NOMO-1 (cell line): ENCODE results near the gene MZF1.
"Not testable (repeated sequence)": the region's sequence is repeated elsewhere in the genome, so short reads cannot be mapped to it uniquely, and the experiment has no call there.

ENCODE experiments used
- DNase-seq, 2 experiments: peaks; one replicate each; lab custom pipeline; 2025; ENCODE audit not compliant: unreplicated experiment in 2 of 2; lab: John Stamatoyannopoulos, UW

MZF1 gene

DNA sequence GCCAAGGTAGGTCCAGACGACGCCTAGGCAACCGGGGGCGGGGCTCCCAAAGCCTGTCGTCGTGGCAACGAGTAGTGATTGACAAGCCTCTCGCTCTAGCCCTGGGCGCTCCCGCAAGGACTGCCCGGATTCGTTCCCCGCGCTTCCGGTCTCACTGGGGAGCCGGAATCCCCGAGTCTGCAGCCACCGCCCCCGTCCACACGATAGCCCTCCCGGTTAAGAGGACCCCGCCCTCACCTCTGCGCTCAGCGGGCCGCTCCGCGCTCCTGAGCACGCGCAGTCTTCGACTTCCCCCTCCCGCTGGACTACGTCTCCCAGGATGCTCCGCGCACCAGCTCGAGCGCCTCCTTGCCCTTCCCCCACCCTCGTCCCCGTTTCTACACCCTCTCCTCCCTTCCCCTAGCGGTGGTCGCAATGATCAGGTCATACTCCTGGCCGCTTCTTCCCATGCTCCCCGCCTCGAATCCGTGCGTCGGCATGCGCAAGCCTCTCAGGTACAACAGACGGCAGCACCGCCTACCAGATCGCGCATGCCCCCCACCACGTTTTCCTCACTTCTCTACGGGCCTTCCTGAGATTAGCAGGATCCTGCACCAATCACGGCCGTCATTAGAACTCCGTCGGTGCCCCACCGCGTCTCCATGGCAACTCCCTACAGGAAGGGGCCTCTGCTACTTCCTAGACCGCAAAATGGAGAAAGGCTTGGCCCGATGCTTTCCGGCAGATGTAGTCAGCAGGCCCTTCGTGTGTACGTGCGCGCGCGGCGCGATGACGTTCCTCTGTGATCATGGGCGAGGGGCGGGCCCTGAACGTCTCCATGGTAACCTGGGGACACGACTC lies at the start of gene MZF1:
MZF1 (minus strand) TSS at position 518 of the 840 bp plus-strand sequence. CDS start 1,946 bp downstream, outside the sequence.
- DNase-seq: no peak

DNA sequence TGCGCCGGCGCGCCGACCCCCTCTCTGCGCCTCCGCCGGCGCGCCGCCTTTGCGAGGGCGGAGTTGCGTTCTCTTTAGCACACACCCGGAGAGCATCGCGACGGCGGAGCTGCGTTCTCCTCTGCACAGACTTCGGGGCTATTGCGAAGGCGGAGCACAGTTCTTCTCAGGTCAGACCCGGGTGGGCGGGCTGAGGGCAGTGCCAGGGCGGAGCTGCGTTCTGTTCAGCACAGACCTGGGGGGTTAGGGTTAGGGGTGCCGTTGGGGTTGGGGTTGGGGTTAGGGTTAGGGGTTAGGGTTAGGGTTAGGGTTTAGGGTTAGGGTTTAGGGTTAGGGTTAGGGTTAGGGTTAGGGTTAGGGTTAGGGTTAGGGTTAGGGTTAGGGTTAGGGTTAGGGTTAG lies 34.1 kb upstream of the MZF1 start:
- not testable (repeated sequence) for DNase-seq

DNA sequence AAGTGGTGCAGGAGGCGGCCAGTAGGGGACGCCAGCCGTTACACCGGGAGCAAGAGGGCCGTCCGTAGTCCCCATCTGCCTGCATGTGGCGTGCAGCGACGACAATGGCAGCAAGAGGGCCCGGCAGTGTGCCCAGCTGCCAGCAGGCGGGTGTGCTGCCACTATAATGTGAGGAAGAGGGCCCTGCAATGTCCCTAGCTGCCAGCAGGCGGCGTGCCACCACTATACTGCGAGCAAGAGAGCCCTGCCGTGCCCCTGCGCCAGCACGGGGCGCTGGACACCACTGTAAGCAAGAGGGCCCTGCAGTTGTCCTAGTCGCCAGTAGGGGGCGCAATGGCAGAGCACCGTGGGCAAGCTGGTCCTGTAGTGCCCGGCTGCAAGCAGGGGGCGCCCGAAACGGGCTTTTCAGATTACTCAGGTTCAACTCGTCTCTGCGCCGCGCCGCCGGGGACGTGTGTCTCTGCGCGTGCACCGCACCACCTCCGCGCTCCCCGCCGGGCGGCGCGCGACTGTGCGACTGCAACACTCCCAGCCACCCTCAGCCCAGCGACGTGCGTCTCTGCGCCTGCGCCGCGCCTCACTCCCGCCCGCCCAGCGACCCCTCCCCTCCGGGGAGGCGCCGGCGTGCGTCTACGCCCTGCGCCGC lies 33.2 kb upstream of the MZF1 start:
- DNase-seq: not testable (repeated sequence)

DNA sequence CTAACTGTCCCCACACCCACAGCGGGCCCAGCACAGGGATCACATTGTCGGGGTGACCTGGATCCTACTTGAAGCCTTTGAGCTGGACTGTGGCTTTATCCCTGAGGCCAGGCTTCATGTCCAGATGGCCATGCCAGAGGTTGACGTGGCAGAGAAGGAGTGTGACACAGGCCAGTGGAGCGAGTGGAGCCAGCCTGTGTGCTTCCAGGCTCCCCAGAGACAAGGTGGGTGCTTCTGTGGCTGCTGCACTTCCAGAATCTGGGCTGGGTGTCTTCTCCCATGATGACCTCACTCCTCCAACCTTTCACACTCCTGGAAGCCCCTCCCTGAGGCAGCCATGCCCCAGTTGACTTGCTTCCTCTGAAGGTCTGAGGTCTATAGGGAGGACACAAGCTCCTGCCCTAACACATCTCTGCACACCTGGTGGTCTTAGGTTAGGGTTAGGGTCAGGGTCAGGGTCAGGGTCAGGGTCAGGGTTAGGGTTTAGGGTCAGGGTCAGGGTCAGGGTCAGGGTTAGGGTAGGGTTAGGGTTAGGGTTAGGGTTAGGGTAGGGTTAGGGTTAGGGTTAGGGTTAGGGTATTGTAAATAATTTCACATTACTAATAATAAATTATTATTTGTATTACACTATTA lies 13.1 kb upstream of the MZF1 start:
- DNase-seq: no peak

DNA sequence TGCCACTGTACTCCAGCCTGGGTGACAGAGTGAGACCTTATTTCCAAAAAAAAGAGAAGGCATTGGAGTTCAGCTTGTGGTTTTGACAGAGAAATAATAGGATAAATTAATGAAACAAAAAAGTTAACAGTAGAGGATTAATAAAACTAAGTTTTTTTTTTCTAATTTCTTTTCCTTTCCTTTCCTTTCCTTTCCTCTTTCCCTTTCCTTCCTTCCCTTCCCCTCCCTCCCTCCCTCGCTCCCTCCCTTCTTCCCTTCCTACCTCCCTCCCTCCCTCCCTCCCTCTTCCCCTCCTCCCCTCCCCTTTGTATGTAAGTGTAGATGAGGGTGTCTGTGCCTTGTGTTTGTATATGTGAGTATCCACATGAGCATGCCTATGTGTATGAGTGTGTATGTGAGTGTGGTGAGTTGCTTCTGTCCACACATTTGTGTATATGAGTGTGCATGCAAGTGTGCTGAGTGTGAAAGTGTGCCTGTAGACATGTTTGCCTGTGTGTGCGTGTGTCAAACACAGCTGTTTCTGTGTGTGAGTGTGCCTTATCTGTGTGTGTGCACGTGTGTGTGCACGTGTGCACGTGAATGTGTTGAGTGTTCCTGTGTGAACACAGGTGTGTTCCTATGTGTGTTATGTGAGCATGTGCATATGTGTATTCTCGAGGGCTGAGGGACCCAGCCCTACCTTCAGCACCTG lies 12.5 kb upstream of the MZF1 start:
- no peak for DNase-seq

DNA sequence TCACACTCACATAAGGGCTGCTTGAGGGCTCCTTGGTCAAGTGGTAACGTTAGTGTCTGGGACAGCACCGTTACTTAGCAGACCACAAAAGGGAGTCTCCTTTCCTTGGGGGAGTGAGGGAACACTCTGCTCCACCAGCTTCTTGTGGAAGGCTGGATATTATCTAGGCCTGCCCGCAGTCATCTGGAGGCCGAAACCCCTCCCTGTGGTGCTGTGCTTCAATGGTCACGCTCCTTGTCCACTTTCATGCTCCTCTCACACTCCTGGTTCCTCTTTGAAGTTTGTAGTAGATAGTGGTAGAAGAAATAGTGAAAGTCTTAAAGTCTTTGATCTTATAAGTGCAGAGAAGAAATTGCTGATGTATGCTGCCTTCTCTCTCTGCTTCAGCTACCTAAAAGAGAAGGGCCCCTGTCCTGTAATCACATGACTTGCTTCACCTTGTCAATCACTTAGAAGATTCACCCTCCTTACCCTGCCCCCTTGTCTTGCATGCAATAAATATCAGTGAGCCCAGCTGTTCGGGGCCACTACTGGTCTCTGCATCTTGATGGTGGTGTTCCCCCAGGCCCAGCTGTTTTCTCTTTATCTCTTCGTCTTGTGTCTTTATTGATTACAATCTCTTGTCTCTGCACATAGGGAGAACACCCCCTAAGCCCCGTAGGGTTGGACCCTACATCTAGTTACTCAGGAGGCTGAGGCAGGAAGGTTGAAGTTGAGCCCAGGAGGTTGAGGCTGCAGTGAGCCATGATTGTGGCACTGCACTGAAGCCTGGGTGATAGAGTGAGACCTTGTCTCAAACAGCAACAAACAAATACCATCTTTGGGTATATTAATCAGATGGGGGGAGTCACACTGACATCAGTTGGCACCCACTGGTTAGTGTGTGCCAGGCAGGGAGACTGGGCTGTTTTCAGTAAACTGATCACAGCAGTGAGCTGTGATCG lies 11.6 kb upstream of the MZF1 start:
- no peak for DNase-seq

DNA sequence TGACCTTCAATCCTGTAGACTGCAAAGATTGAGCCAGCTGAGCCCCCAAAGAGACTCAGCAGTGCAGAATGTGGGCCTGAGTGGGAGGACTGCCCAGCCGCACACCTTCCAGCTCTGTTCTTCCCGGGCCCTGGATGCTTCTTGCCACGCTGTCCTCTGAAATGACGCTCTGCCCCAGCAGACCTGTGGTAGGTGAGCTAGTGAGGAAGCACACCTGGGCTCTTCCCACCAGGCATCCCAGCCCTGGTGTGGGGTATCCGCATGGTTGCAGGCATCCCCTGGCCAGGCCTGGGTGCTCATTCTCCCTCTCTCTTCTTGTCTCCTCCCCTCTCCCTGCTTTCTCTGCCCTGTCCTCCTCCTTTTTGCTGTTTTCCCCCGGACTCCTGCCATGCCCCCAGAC lies 9.8 kb upstream of the MZF1 start:
- DNase-seq: no peak

DNA sequence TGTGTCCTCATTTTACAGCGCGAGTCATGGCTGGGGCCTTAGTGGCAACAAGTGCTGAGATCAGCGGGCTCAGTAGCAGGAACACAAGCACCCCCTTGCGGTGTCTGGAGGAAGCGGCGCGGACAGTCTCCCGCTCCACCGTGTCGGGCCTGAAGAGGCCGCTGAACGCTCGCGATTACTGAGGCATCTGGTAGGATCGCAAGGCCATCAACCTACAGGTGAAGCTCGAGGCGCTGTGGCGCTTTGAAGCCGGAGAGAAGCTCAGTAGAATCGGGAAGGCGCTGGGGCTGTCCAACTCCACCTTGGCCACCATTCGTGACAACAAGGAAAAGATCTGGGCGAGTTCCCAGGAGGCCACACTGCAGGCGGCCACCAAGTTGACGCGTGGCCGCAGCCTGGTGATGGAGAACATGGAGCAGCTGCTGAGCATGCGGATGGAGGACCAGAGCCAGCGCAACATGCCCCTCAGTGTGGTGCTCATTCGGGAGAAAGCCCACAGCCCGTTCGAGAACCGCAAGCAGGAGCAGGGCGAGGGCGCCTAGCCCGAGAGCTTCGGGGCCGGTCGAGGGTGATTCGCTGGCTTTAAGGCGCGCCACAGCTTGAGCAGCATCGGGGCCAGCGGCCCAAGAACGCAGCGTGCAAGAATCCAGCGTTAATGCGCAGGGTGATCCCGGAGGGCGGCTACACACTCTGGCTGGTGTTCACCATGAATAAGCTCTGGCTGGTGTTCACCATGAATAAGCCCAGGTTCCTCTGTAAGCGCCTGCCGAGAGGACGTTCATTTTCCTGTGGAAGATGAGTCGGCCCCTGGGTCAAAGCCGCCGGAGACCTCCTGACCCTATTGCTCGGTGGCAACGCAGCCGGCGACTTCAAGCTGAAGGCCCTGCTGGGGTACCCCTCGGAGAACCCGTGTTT lies 8.3 kb upstream of the MZF1 start:
- no peak for DNase-seq

DNA sequence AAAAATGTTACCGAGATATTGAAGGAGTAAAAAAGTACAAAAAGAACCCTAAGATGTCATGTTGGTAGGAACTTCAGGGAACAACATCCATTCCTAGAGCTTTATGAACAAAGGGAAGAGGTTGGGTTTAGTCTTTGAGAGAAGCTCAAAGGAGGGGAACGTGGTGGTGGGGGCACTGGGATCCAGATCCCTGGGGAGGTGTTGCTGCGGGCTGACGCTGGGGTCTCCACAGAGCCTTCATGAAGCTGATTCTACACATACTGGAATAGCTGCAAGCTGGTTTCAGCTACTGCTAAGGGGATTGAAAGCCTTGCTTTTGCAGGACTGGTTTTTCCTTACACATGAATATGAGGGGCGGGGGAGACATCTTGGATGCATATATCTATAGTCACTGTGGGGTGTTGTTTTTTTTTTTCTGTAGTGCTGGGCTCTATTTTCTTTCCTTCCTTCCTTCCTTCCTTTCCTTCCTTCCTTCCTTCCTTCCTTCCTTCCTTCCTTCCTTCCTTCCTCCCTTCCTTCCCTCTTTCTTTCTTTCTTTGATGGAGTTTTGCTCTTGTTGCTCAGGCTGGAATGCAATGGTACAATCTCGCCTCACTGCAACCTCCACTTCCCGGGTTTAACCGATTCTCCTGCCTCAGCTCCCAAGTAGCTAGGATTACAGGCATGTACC lies 6.5 kb upstream of the MZF1 start:
- DNase-seq: no peak

DNA sequence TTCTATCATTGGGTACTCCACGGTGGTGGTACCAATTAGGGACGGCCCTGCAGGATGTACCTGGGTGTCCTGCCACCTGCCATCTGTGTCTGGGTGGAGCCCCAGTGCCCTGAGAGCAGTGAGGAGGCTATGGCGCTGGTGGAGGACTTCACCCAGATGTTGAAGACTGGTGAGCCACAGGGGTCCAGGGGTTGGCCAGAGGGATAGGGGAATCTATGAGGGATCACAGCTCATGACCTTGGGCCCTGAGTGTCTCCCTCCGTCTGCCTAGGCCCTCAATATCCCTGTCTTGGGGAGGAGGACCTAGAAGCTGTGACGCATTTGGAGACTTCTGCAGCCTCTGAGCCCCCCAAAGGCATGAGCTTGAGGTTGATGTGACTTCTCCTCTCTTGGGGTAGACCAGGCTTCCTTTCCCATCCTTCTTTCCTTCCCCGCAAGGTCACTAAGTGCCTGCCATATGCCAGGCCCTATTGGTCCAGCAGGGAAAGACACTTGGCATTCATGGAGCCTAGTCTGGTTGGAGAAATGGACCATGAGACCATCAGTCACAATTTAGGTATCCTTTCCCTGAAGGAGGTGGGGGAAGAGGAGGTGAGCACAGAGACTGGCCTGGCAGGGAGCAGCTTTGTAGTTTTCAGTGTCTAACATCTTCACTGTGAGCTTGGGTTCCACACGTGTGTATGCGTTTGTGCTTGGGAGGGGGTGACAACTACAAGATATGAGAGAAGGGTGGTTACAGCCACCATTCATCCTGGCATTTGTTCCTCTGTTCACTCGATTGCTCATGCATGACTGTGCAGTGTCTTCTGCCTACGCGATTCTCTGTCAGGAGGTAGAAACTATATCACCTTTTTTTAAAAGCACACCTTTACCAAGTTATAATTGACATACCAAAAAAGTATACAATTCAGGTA lies 5.1 kb upstream of the MZF1 start:
- DNase-seq: no peak

DNA sequence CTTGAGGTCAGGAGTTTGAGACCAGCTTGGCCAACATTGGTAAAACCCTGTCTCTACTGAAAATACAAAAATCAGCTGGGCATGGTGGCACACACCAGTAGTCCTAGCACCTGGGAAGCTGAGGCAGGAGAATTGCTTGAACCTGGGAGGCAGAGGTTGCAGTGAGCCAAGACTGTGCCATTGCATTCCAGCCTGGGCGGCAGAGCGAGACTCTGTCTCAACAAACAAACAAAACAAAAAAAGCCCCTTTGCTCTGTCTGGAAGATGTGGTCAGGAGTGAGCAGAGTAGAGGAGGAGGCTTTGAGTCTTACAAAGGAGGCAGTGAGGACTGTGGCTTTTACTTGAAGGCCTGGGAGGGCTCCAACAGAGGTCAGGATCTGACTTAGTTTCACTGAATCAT lies 4.4 kb upstream of the MZF1 start:
- DNase-seq: not testable (repeated sequence)

DNA sequence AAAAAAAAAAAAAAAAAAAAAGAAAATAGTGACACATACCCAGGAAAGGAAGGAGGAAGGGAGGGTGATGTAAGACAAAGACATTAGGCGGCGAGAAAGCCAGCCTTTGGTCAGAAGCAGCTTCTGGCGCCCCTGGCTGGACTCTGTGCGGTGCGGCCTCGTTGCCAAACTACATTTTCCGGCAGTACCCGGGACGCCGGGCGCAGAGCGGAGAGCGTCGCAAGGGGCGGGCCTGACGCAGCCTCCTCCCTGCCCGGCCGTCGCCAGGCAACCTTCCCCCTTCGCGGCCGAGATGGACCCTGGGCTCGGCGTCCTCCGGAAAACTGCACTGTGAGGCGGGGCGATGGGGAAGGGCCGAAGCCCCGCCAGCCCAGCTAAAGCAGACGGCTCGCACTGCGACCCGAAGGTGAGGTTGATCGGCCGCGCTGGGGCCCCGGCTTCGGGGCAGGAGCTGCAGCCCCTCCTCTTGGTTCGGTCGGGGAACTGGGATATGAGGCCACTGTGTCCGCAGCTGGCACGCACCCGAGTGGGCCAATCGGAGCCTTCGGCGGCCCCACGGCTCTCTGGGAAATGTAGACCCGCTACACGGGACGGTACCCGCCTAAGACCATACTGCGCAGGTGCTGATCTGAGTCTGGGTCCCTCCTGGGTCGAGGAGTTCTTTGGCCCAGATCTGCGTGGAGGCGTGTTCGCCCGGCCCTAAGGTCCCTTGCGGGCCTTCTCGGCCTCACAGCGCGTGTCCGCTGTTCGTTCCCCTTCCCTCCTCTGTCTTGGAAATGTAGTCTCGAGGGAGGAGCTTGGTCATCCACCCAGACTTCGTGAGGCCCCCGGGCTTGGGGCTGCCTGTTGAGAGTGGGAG lies 2.3 kb upstream of the MZF1 start:
- DNase-seq: no peak

DNA sequence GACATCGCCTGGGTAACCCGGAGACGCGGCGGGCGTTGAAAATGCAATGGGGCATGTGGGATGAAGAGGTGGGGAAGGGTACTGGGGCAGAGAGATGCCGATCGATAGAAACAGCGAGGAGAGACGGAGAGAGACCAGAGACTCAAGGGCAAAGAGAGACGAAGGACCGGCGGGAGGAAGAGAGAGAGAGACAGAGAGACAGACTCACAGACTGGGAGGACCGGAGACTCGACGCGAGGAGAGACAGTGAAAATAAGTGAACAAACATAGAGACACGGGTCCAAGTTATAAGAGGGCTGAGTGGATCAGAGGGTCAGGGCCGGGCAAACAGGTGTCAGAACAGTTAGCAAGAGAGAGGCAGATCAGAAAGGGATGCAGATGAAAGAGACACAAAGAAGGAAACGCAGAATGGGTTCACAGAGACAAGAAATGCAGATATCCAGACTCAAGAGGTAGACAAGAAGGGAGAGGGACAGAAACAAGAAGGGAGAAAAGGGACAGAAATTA lies 576 bp upstream of the MZF1 start:
- DNase-seq: no peak

DNA sequence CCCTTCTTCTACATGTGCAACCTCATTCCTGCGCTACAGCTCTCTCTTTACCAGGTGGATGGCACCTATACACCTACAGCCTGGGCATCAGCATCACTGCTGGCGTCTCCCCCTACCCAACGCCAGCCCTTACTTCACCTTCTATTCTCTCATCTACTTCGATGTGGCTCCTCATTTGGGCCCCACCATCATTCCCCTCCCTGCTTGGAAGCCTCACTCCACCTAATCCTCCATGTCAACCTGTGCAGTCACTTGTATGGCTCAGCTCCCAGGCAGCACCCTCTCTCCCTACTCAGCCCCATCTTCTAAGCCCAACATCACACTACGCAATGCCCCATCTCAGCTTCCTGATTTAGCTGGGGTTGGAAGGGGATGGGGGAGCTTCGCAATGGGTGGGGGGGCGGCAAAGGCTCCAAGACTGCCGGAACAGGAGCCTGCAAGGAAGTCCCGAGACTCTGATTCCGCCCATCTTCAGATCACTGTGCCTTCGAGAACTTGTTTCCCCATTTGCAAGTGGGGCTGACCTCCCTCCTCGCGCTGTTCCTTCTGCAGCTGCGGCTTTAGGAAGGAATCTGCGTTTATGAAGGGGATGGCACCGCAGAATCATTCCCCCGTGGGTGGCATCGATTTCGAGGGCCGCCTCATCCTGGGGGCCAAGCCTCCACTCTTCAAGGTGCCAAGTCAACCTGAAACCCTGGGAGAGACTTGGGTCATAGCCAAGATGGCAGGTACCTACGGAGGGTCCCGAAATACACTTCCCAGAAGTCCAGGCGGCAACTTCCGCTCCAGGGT lies 913 bp downstream of the MZF1 start:
- DNase-seq: no peak

DNA sequence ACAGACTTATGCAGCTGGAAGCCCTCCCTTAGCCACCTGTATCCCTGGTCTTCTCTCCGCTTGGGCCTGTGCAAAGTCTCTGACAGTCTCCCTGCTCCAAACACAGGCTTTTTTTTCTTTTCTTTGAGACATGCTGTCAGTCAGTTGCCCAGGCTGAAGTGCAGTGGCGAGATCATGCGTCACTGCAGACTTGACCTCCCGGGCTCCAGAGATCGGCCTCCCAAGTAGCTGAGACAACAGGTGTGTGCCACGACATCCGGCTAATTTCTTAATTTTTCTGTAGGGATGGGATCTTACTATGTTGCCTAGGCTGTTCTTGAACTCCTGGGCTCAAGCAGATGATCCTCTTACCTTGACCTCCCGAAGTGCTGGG lies 1.6 kb downstream of the MZF1 start:
- no peak for DNase-seq
